IPS-18c (cell line): Measurements from ENCODE around the gene MYO10.

ENCODE experiments used
- H3K4me3 ChIP-seq: 2 replicates; pipeline ENCODE4 v1.7.0; 2013; ENCODE audit warnings: low read depth, mild to moderate bottlenecking, low read length, moderate library complexity; ENCODE audit not compliant: insufficient read depth
- H3K9me3 ChIP-seq: one replicate; pipeline ENCODE4 v1.6.1; 2013; ENCODE audit warnings: mild to moderate bottlenecking, low read length, moderate library complexity; ENCODE audit not compliant: control insufficient read depth, insufficient read depth

The MYO10 gene

GRCh38 chr5:16952968-16953671 lies 17.0 kb upstream of the MYO10 start:
- Histone ChIP-seq H3K9me3 (peaks cover 2% of the 10 kb centered on the region), H3K4me3 (no peak overlapping the region)

- Histone ChIP-seq H3K9me3 (no peaks in the 10 kb centered on the region), H3K4me3 (no peak overlapping the region)
Observed at GRCh38 chr5:16946725-16947124, 10.6 kb upstream of the MYO10 start.

- Histone ChIP-seq H3K4me3 (no peak overlapping the region), H3K9me3 (no peaks in the 10 kb centered on the region)
Observed at GRCh38 chr5:16944816-16945562, 8.9 kb upstream of the MYO10 start.

- H3K4me3 ChIP-seq, result no peak overlapping the region
- H3K9me3 ChIP-seq, result no peaks in the 10 kb centered on the region
Observed at GRCh38 chr5:16943846-16944678, 8.0 kb upstream of the MYO10 start.

- H3K4me3 ChIP-seq, result no peak overlapping the region
- H3K9me3 ChIP-seq, result no peaks in the 10 kb centered on the region
Observed at GRCh38 chr5:16937503-16938161, 1.5 kb upstream of the MYO10 start.

- Histone ChIP-seq H3K9me3 (no peaks in the 10 kb centered on the region), H3K4me3 (peak overlapping the region; percentile 77)
Observed at GRCh38 chr5:16936989-16937438, 926 bp upstream of the MYO10 start.

- peak overlapping the region; percentile 89 for H3K4me3 ChIP-seq
- H3K9me3 ChIP-seq, result no peaks in the 10 kb centered on the region
Observed at GRCh38 chr5:16935231-16936149, 598 bp downstream of the MYO10 start.

GRCh38 chr5:16934677-16935153 lies 1.4 kb downstream of the MYO10 start:
- Histone ChIP-seq H3K4me3 (peak overlapping the region; percentile 89), H3K9me3 (no peaks in the 10 kb centered on the region)

GRCh38 chr5:16934123-16934522 lies 2.0 kb downstream of the MYO10 start:
- Histone ChIP-seq H3K4me3 (peak overlapping the region; percentile 89; the same call in 1 of the 2 replicates), H3K9me3 (no peaks in the 10 kb centered on the region)

- H3K4me3 ChIP-seq, result no peak overlapping the region
- H3K9me3 ChIP-seq, result no peaks in the 10 kb centered on the region
Observed at GRCh38 chr5:16933337-16933736, 2.8 kb downstream of the MYO10 start.

- Histone ChIP-seq H3K4me3 (no peak overlapping the region), H3K9me3 (no peaks in the 10 kb centered on the region)
Observed at GRCh38 chr5:16932401-16932800, 3.7 kb downstream of the MYO10 start.

GRCh38 chr5:16931334-16932110 lies 4.6 kb downstream of the MYO10 start:
- Histone ChIP-seq H3K4me3 (no peak overlapping the region), H3K9me3 (no peaks in the 10 kb centered on the region)

- no peaks in the 10 kb centered on the region for H3K9me3 ChIP-seq
- no peak overlapping the region for H3K4me3 ChIP-seq
Observed at GRCh38 chr5:16930496-16930895, 5.6 kb downstream of the MYO10 start.

- H3K4me3 ChIP-seq, result no peak overlapping the region
- H3K9me3 ChIP-seq, result no peaks in the 10 kb centered on the region
Observed at GRCh38 chr5:16929831-16930230, 6.3 kb downstream of the MYO10 start.

GRCh38 chr5:16929347-16929746 lies 6.7 kb downstream of the MYO10 start:
- H3K9me3 ChIP-seq, result no peaks in the 10 kb centered on the region
- no peak overlapping the region for H3K4me3 ChIP-seq
